MM.1S (cell line): ENCODE data around the gene TSPAN4.

ENCODE experiments used
- CTCF ChIP-seq: fragments of 300-600 bp; sonication (generic); IDR thresholded peaks from 2 replicates; pipeline ENCODE4 v1.5.1; 2016; ENCODE audit warnings: antibody characterized with exemption, low read length, mixed read lengths
- EZH2 ChIP-seq: fragments of 300-600 bp; sonication (generic); optimal IDR thresholded peaks from 2 replicates; pipeline ENCODE3; 2017; ENCODE audit warnings: low read depth, mild to moderate bottlenecking, antibody characterized with exemption, low read length, mixed read lengths

- TF ChIP-seq CTCF (no peak), EZH2 (no peak)
Measured at GRCh38 chr11:803467-803742, 39.2 kb upstream of the TSPAN4 start.
